GM12891 (cell line): ENCODE measurements around the gene KYAT1.

ENCODE experiments used
- PAX5 ChIP-seq: IDR thresholded peaks from 2 replicates; pipeline ENCODE4 v1.6.1; 2011; ENCODE audit warnings: low read length, moderate library complexity, mild to moderate bottlenecking; ENCODE audit not compliant: insufficient read depth, severe bottlenecking
- POLR2A ChIP-seq: IDR thresholded peaks from 2 replicates; pipeline ENCODE4 v1.6.1; 2011; ENCODE audit warnings: low read depth, low read length, control low read depth
- POLR2AphosphoS5 ChIP-seq: IDR thresholded peaks from 2 replicates; pipeline ENCODE4 v1.6.1; 2011; ENCODE audit warnings: low read depth, low read length, control low read depth
- POU2F2 ChIP-seq: IDR thresholded peaks from 2 replicates; pipeline ENCODE4 v1.6.1; 2011; ENCODE audit warnings: low read depth, mild to moderate bottlenecking, control low read depth, low read length, moderate library complexity
- SPI1 ChIP-seq: IDR thresholded peaks from 2 replicates; pipeline ENCODE4 v1.6.1; 2011; ENCODE audit warnings: low read depth, low read length, control low read depth
- TAF1 ChIP-seq: IDR thresholded peaks from 2 replicates; pipeline ENCODE4 v1.6.1; 2011; ENCODE audit warnings: low read depth, low read length, control low read depth

DNA sequence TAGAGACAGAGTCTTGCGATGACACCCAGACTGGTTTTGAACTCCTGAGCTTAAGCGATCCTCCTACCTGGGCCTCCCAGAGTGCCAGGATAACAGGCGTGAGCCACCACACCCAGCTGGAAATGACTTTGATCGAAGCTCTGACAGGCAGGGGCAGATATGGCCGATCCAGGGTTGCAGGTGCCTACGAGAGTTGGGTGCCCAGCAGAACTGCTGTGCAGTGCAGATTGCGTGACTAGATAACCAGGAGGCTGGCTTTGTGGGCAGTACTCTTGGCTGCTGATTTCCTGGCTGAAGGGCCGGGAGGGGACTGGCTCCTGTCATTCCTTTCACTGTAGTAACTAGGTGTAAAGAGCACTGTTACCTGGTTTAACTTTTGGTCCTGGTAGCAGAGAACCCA, 82.9 kb downstream of the KYAT1 start:
- TF ChIP-seq POLR2AphosphoS5 (no peak), POLR2A (no peak), SPI1 (no peak), TAF1 (no peak), PAX5 (no peak), POU2F2 (no peak)
